Ishikawa (cell line): ENCODE results near the gene OR51E1.

Experiments used
- CREB1 ChIP-seq: IDR thresholded peaks from 2 replicates; pipeline ENCODE4 v1.6.1; 2012; ENCODE audit warnings: low read depth
- EGR1 ChIP-seq: IDR thresholded peaks from 2 replicates; pipeline ENCODE4 v1.6.1; 2012
- NFIC ChIP-seq: IDR thresholded peaks from 2 replicates; pipeline ENCODE4 v1.6.1; 2012
- RAD21 ChIP-seq: IDR thresholded peaks from 2 replicates; pipeline ENCODE4 v1.6.1; 2012; ENCODE audit warnings: low read depth
- TAF1 ChIP-seq: IDR thresholded peaks from 2 replicates; pipeline ENCODE4 v1.6.1; 2012; ENCODE audit warnings: low read depth, mild to moderate bottlenecking
- TCF12 ChIP-seq: IDR thresholded peaks from 2 replicates; pipeline ENCODE4 v1.6.1; 2012; ENCODE audit warnings: low read depth
- TEAD4 ChIP-seq: IDR thresholded peaks from 2 replicates; pipeline ENCODE4 v1.6.1; 2012
- YY1 ChIP-seq: IDR thresholded peaks from 2 replicates; pipeline ENCODE4 v1.6.1; 2012; ENCODE audit warnings: low read depth
- ZBTB7A ChIP-seq: IDR thresholded peaks from 2 replicates; pipeline ENCODE4 v1.6.1; 2012; ENCODE audit warnings: low read depth
- TF ChIP-seq, protein P1 (sequence below): IDR thresholded peaks from 2 replicates; pipeline ENCODE4 v1.6.1; 2012

DNA sequence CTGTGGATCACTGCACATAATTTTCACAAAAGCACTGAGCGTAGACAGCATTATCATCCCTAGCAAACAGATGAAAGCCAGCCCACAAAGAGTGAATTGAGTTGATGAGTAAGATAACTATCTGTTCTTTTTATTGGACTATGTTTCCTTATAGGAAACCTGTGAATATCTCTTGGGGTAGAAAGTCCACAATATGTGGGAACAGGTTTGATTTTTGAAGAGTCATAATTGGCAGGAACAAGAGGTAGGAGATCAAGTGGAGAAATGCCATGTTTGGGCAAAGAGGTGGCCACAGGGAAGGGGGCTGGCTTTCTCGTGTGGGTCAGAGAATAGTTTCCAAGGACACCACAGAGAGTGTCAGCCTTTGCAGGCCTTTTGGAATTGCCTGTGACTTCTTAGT, 30.0 kb downstream of the OR51E1 start:
- TF ChIP-seq CREB1 (no peak), TEAD4 (no peak), YY1 (no peak), RAD21 (no peak), EGR1 (no peak), TAF1 (no peak), NFIC (no peak), TCF12 (no peak), ZBTB7A (no peak)
- TF ChIP-seq, protein P1, sequence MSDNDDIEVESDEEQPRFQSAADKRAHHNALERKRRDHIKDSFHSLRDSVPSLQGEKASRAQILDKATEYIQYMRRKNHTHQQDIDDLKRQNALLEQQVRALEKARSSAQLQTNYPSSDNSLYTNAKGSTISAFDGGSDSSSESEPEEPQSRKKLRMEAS, result no peak
